Esophagus squamous epithelium (tissue), 5 donors: ENCODE results near the gene OBP2B. TPM values are rescaled to one million over a fixed set of nuclear protein-coding genes. Genes with fewer than 3 reads are reported as not detected.
"Not testable (repeated sequence)": the region's sequence is repeated elsewhere in the genome, so short reads cannot be mapped to it uniquely, and the experiment has no call there.

ENCODE experiments used
- DNase-seq: peaks from one replicate; lab custom pipeline; 2025; lab: John Stamatoyannopoulos, UW
- H3K27ac ChIP-seq, 4 donors: fragments of 200-600 bp; sonication (generic); one replicate each; pipeline ENCODE4 v1.5.1; 2016 to 2019; ENCODE audit warnings: mild to moderate bottlenecking in 1 of 4
- H3K27me3 ChIP-seq, 4 donors: fragments of 200-600 bp; sonication (generic); 1 replicate in 3 of 4; 2 replicates in 1 of 4; pipeline versions ENCODE4 v1.5.1 to v1.6.0; 2017 to 2021; ENCODE audit warnings: antibody characterized with exemption in 1 of 4
- H3K36me3 ChIP-seq, 3 donors: fragments of 200-600 bp; sonication (generic); one replicate each; pipeline ENCODE4 v1.5.1; 2016 to 2019
- H3K4me1 ChIP-seq, 3 donors: fragments of 200-600 bp; sonication (generic); one replicate each; pipeline ENCODE4 v1.5.1; 2017 to 2019
- H3K4me3 ChIP-seq, 4 donors: fragments of 200-600 bp; sonication (generic); 1 replicate in 3 of 4; 2 replicates in 1 of 4; pipeline ENCODE4 v1.5.1; 2016 to 2019; ENCODE audit warnings: mild to moderate bottlenecking in 2 of 4, moderate library complexity in 1 of 4
- H3K9me3 ChIP-seq, 3 donors: fragments of 200-600 bp; sonication (generic); one replicate each; pipeline ENCODE4 v1.5.1; 2016 to 2019
- CTCF ChIP-seq, 6 experiments: fragments of 450-650 bp in 4 of 6; fragments of 200-600 bp in 2 of 6; sonication (generic) in 2 of 6; IDR thresholded peaks; one replicate each; pipeline ENCODE4 v1.5.1; 2016 to 2019; ENCODE audit warnings: antibody characterized with exemption in 6 of 6, mild to moderate bottlenecking in 4 of 6, moderate library complexity in 4 of 6
- POLR2A ChIP-seq, 4 donors: fragments of 450-650 bp; IDR thresholded peaks; one replicate each; pipeline ENCODE4 v1.6.1; 2017; ENCODE audit warnings: antibody characterized with exemption in 4 of 4, mild to moderate bottlenecking in 4 of 4, moderate library complexity in 3 of 4
- WGBS, 2 donors: methylation state at CpG; one replicate each; pipeline ENCODE4 v1.1.5; 2018; 5-methylcytosine and 5-hydroxymethylcytosine counted together
- intact Hi-C: fragments of 100-400 bp; cut with DNase I; formaldehyde crosslinking; loops from one replicate; pipeline ENCODE4 v1.15.0; 2022
- total RNA-seq, 4 donors: library from RNA; depleted of rRNA; stranded (reverse); fragments of >200 nt; gene quantifications; one replicate each; pipeline ENCODE4 v1.1.0, GENCODE V29; 2016
- donor health status: DM: yes; HTN: yes; CAD: no.

The OBP2B gene
- total RNA-seq, 4 donors from 2014 or later, result not detected

DNA sequence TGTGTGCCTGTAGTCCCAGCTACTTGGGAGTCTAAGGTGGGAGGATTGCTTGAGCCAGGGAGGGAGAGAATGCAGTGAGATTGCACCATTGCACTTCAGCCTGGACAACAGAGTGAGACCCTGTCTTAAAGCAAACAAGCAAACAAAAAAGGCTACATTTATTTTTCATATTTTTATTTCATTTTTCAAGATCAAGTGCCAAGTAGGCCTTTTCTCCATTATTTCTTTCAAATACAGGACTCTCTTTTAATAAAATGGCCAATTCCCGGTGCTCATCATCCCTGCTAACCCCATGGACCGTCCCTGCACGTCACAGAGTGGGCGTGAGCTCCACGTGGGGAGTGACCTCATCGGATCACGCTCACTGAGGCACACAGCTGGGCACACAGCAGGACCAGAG, 36.0 kb downstream of the OBP2B start:
- no peak for DNase-seq
- no peak overlapping the region for H3K27ac ChIP-seq
- TF ChIP-seq CTCF (IDR thresholded peaks at IDR 0.05) (no peak), POLR2A (IDR thresholded peaks at IDR 0.05) (no peak)
- H3K9me3 ChIP-seq, result no peaks in the 10 kb centered on the region
- intact Hi-C loops, result no loop called here
- peaks cover 0 to 33% (median 0%) of the 10 kb centered on the region in 4 donors for H3K27me3 ChIP-seq
- H3K4me1 ChIP-seq, result no peaks in the 10 kb centered on the region
- no peak overlapping the region for H3K4me3 ChIP-seq
- no peaks in the 10 kb centered on the region for H3K36me3 ChIP-seq
- WGBS, 2 donors, result 74% methylated on average over 6 to 7 of the region's 7 CpGs

- TF ChIP-seq POLR2A (IDR thresholded peaks at IDR 0.05), result no peak
- H3K4me3 ChIP-seq, result no peak overlapping the region
- no peaks in the 10 kb centered on the region for H3K9me3 ChIP-seq
- intact Hi-C loops, result no loop called here
- H3K36me3 ChIP-seq, result no peaks in the 10 kb centered on the region
- H3K27me3 ChIP-seq, result peaks cover 0 to 28% (median 0%) of the 10 kb centered on the region in 4 donors
- no peak for DNase-seq
- no peak overlapping the region for H3K27ac ChIP-seq
- WGBS, 2 donors, result 74 to 89% methylated on average over 5 to 8 of the region's 29 CpGs
- H3K4me1 ChIP-seq, result no peaks in the 10 kb centered on the region
Observed at GRCh38 chr9:133171161-133171961, 37.7 kb downstream of the OBP2B start.

DNA sequence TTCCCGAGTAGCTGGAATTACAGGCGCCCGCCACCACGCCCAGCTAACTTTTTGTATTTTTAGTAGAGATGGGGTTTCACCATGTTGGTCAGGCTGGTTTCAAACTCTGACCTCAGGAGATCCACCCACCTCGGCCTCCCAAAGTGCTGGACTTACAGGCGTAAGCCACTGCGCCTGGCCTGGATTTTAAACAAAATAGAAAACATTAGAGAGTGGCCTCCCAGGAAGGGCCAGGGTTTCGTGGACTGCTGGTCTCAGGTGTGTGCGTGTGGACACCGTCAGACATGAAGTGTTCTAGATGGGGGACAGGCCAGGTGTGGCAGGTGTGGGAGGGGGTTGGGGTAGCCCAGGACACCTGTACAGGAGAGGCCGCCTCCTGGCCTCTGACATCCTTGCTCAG, 38.3 kb downstream of the OBP2B start:
- H3K36me3 ChIP-seq, result no peaks in the 10 kb centered on the region
- no peaks in the 10 kb centered on the region for H3K4me1 ChIP-seq
- DNase-seq, result no peak
- intact Hi-C loops, result no loop called here
- H3K9me3 ChIP-seq, result no peaks in the 10 kb centered on the region
- H3K27me3 ChIP-seq, result peaks cover 0 to 22% (median 0%) of the 10 kb centered on the region in 4 donors
- no peak for TF ChIP-seq POLR2A (IDR thresholded peaks at IDR 0.05)
- TF ChIP-seq CTCF (IDR thresholded peaks at IDR 0.05), result no peak
- no peak overlapping the region for H3K27ac ChIP-seq
- H3K4me3 ChIP-seq, result no peak overlapping the region
- WGBS, 2 donors, result 88 to 91% methylated on average over 10 of the region's 11 CpGs

DNA sequence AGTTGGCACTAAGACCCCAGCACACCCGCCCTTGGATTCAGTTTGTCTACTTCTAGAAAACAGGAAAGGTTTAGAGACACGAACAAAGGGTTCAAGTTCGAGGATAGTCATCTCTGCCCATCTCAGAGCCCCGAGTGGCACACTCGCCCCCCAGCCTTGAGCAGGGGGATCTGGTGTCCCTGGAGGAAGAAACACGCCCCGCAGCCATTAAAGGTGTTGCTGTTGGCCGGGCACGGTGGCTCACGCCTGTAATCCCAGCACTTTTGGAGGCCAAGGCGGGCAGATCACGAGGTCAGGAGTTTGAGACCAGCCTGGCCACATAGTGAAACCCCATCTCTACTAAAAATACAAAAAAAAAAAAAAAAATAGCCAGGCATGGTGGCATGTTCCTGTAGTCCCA, 39.4 kb downstream of the OBP2B start:
- H3K36me3 ChIP-seq, H3K4me1 ChIP-seq, H3K9me3 ChIP-seq, DNase-seq, intact Hi-C loops, H3K4me3 ChIP-seq, H3K27ac ChIP-seq: not testable (repeated sequence)
- H3K27me3 ChIP-seq, result peaks cover 0 to 18% (median 0%) of the 10 kb centered on the region in 4 donors
- 60 to 89% methylated on average over 1 to 9 of the region's 12 CpGs for WGBS, 2 donors

GRCh38 chr9:133169102-133169501, 39.9 kb downstream of the OBP2B start:
- H3K4me3 ChIP-seq, result no peak overlapping the region
- H3K4me1 ChIP-seq, result peaks cover 4 to 6% (median 5%) of the 10 kb centered on the region in 3 donors
- H3K9me3 ChIP-seq, result no peaks in the 10 kb centered on the region
- TF ChIP-seq POLR2A (IDR thresholded peaks at IDR 0.05), result no peak
- no peak for TF ChIP-seq CTCF (IDR thresholded peaks at IDR 0.05)
- 85 to 87% methylated on average over 12 to 13 of the region's 13 CpGs for WGBS, 2 donors
- DNase-seq, result no peak
- no peaks in the 10 kb centered on the region for H3K36me3 ChIP-seq
- no peak overlapping the region for H3K27ac ChIP-seq
- peaks cover 0 to 19% (median 0%) of the 10 kb centered on the region in 4 donors for H3K27me3 ChIP-seq
- intact Hi-C loops, result no loop called here

- 54 to 56% methylated on average over 4 to 5 of the region's 6 CpGs for WGBS, 2 donors
- no peak overlapping the region for H3K4me3 ChIP-seq
- intact Hi-C loops, result no loop called here
- no peaks in the 10 kb centered on the region for H3K36me3 ChIP-seq
- peaks cover 0 to 25% (median 0%) of the 10 kb centered on the region in 4 donors for H3K27me3 ChIP-seq
- no peaks in the 10 kb centered on the region for H3K9me3 ChIP-seq
- H3K27ac ChIP-seq, result no peak overlapping the region
- peaks cover 7 to 11% (median 11%) of the 10 kb centered on the region in 3 donors for H3K4me1 ChIP-seq
- TF ChIP-seq POLR2A (IDR thresholded peaks at IDR 0.05) (no peak), CTCF (IDR thresholded peaks at IDR 0.05) (no peak)
- no peak for DNase-seq
Observed at GRCh38 chr9:133168432-133168831, 40.6 kb downstream of the OBP2B start.
